CD4-positive, alpha-beta T cell treated with Interleukin-2 at 100 ng/mL for 4 hours (primary cell): ENCODE results near the gene ZNF552.
"Not testable (repeated sequence)": the region's sequence is repeated elsewhere in the genome, so short reads cannot be mapped to it uniquely, and the experiment has no call there.

Experiments
- DNase-seq: peaks from one replicate; pipeline ENCODE4 v3.0.0-alpha.2; 2020; ENCODE audit warnings: low spot score

Gene ZNF552

GRCh38 chr19:57814505-57815246 lies at the start of gene ZNF552:
Gene ZNF552 (minus strand): TSS chr19:57814913. CDS start chr19:57814743, 170 bp downstream.
- peak; percentile 82 for DNase-seq

- not testable (repeated sequence) for DNase-seq
Measured at GRCh38 chr19:57862351-57862750, 47.6 kb upstream of the ZNF552 start.

GRCh38 chr19:57854117-57854516 lies 39.4 kb upstream of the ZNF552 start:
- not testable (repeated sequence) for DNase-seq

DNA sequence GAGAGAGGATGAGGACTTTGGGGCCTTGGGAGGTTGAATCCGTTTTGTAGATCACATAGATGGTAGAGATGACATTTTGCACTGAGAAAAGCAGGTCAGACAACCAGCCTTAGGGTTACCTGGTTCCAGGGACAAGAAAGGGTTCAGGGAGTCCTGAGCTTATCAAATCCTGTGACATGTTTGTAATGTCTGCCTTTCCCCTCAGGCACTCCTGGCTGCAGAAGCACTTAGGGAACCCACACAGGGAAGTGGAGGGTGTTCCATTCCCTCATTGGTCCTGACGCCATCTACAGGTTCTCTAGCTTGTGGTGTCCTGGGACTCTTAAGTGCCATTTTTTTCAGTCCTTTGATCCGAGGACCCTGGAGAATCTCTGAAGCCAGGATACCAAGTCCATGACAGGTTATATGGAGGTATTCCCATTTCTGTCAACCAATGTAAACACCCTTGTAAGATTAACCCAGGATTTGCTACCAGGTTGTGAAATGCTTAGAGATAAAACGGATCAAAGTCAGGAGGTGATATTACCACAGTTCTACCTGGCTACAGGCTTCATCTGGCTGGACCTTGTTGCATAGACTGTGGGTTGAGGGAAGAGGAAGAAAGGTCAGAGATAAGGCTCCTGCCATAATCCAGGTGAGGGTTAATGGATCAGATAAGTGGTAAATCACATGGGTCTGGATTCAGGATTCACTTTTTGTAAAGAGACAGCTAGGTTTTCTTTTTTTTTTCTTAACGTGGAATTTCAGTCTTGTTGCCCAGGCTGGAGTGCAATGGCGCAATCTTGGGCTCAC lies 37.3 kb upstream of the ZNF552 start:
- DNase-seq = not testable (repeated sequence)

- peak; percentile 32 for DNase-seq
Measured at GRCh38 chr19:57850553-57851017, 35.9 kb upstream of the ZNF552 start.

DNA sequence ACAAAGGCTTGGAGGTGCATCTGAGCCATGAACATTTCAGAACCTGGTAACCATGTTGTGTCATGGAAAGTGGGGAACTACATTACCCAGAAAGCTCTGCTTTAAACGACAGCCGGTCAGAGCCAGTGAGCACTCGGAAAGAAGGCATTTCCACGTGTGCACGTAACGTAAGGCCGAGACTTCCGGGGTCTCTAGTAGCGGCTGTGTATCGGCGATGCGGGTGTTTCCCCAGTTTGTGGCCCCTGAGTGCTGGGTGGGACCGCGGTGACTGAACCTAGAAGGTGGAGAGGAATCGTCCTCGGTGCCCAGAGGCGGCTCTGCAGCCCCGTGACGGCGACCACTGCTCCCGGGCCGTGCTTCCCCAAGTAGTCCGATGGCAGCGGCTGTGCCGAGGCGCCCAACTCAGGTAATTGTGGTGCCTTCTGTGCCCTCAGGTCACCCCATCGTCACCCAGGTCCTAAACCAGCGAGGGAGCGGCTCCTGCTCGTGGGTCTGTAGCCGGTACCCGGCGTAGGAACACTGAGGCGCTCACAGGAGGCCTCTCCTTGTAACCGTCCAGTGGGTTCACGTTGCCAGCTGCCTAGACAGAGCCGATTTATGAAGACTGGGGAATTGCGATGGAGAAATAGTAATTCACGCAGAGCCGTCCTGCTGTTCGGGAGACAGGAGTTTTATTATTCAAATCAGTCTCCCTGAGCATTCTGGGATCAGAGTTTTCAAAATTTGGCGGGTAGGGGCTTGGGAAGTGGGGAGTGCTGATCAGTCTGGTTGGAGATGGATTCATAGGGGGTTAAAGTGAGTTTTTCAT lies 35.2 kb upstream of the ZNF552 start, which contains the start of gene ZNF587:
ZNF587 (plus strand) TSS at position 194 of the 808 bp plus-strand sequence; CDS start at position 374, 180 bp downstream.
- peak; percentile 85 for DNase-seq

DNA sequence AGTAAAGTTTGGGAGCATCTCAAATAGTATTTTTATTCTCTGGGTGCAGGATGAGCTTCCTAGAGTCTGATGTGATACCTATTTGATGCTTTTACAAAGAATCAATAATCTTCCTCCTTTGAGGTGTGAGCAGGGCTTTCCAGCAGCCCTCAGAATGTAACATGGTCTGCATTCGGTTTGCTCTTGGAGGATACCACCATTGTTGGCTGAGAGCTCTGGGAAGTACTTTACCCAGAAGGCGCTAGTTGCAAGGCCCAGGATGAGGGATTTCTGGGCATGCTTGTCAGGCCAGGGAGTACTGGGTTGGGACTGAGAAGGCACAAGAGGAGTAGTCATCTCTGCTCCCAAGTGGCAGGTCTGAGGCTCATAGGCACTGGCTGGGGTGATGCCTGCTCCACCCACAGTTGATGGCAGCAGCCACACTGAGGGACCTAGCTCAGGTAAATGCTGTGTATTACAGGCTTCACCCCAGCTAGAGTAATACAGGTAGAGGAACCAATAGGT lies 34.5 kb upstream of the ZNF552 start:
- not testable (repeated sequence) for DNase-seq

DNA sequence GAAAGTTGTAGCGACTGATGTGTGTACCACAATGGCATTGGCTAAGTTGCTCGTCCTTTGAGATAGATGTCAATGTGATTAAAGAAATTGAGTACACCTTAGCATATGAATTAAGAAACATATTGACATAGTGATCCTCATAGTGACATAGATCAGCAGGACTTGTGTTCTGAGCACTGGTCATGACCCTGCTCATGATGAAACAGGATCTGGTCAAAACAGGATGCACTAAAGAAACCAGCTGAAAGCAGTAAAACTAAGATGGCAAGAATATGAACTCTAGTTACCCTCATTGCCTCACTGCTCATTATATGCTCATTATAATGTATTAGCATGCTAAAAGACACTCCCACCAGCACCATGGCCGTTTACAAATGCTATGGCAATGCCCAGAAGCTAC lies 32.5 kb upstream of the ZNF552 start:
- DNase-seq = not testable (repeated sequence)

DNA sequence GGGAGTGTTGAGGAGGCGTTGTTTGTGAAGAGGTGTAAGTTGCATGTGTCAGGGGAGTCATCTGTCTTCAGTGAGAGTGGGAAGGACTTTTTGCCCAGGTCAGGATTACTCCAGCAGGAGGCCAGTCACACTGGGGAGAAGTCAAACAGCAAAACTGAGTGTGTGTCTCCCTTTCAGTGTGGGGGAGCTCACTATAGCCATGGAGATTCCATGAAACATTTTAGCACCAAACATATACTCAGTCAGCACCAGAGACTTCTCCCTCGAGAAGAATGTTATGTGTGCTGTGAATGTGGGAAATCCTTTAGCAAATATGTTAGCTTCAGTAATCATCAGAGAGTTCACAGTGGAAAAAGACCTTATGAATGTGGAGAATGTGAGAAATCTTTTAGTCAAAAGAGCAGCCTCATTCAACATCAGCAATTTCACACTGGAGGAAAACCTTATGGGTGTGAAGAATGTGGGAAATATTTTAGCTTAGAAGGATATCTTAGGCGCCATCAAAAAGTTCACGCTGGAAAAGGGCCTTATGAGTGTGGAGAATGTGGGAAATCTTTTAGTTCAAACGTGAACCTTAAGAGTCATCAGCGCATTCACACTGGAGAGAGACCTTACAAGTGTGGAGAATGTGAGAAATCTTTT lies 26.5 kb upstream of the ZNF552 start:
- DNase-seq = no peak

- DNase-seq = not testable (repeated sequence)
Measured at GRCh38 chr19:57838622-57839191, 24.0 kb upstream of the ZNF552 start.

GRCh38 chr19:57836991-57837390 lies 22.3 kb upstream of the ZNF552 start:
- DNase-seq = not testable (repeated sequence)

DNA sequence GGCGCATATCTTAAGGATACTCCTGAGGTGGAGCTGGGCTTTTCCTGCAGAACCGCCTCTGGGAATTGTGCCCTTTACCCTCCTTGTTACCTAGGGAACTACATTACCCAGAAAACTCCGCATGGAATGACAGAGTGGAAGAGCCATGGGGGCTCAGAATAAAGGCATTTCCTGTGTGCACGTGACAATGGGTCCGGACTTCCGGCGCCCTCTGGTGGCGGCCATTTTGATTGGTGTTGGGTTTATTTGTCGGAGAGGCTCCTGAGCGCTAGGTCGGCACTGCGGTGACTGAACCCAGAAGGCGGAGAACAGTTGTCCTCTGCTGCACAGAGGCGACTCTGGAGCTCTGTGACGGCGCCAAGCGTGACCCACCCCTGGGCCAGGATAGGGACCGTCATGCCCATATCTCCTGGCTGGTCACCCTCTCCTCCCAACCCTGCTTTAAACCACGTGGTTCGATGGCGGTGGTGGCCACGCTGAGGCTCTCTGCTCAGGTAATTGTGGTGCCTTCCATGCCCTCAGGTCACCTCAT lies 15.4 kb upstream of the ZNF552 start, which contains the start of gene ZNF587B:
ZNF587B (plus strand) TSS at position 229 of the 532 bp plus-strand sequence; CDS start at position 459, 230 bp downstream.
- peak; percentile 34 for DNase-seq

DNA sequence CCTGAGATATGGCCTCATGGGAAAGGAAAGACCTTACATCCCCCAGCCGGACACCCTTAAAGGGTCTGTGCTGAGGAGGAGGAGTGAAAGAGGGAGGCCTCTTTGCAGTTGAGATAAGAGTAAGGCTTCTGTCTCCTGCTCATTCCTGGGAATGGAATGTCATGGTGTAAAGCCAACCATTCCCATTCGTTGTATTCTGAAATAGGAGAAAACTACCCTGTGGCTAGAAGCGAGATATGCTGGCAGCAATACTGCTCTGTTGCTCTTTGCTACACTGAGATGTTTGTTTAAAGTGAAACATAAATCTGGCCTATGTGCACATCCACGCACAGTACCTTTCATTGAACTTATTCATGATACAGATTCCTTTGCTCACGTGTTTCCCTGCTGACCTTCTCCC lies 14.6 kb upstream of the ZNF552 start:
- DNase-seq = no peak

GRCh38 chr19:57825511-57825910 lies 10.8 kb upstream of the ZNF552 start:
- DNase-seq = no peak

DNA sequence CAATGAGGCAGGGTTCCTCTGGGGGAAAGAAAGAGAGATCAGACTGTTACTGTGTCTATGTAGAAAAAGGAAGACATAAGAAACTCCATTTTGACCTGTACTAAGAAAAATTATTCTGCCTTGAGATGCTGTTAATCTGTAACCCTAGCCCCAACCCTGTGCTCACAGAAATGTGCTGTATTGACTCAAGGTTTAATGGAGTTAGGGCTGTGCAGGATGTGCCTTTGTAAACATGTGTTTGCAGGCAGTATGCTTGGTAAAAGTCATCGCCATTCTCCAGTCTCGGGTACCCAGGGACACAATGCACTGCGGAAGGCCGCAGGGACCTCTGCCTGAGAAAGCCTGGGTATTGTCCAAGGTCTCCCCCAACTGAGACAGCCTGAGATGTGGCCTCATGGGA lies 8.9 kb upstream of the ZNF552 start:
- not testable (repeated sequence) for DNase-seq

DNA sequence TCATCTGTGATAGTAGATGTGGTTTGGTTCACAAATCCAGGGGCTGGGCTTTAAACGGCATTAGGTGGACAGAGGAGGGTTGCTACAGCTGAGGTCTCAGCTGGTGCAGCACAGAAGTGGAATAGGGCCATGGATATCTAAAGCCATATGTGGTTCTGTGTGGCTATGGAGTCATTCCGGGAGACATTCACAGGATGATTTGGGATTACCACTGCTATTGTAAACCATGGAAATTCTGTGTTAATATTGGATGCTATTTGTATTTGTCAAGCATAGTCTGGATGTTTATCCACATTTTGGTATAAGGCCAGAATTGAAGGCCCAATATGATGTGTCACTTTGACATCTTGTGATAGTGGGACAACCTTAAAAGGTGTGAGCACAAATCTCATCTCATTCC lies 8.4 kb upstream of the ZNF552 start:
- not testable (repeated sequence) for DNase-seq

GRCh38 chr19:57821501-57821900 lies 6.8 kb upstream of the ZNF552 start:
- DNase-seq = not testable (repeated sequence)

- not testable (repeated sequence) for DNase-seq
Measured at GRCh38 chr19:57821095-57821494, 6.4 kb upstream of the ZNF552 start.

DNA sequence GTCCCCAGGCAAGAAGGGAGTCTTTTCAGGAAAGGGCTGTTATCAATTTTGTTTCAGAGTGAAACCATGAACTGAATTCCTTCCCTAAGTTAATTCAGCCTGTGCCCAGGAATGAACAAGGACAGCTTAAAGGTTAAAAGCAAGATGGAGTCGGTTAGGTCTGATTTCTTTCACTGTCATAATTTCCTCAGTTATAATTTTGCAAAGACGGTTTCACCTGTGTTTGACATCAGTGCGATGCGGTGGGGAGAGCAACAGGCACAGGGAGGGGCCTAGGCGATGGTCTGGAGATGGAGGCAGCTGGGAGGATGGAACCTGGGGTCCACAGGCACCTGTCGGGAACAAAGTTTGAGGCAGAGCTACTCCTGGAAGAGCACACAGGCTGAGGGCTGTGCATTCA lies 5.9 kb upstream of the ZNF552 start:
- DNase-seq = no peak

GRCh38 chr19:57819475-57820148 lies 4.9 kb upstream of the ZNF552 start:
- DNase-seq = peak; percentile 88
